LoVo (cell line): ENCODE data around the gene ZBTB7A.

ENCODE experiments used
- DNase-seq: peaks from one replicate; pipeline ENCODE4 v3.0.0-alpha.2; 2016; ENCODE audit warnings: low spot score

ZBTB7A gene

GRCh38 chr19:4094291-4094690 lies 27.6 kb upstream of the ZBTB7A start:
- no peak for DNase-seq

- DNase-seq = no peak
These were observed 27.0 kb upstream of the ZBTB7A start for GRCh38 chr19:4093643-4094175.

GRCh38 chr19:4090356-4091220 lies 23.9 kb upstream of the ZBTB7A start:
- DNase-seq = no peak

- DNase-seq = no peak
These were observed 23.2 kb upstream of the ZBTB7A start for GRCh38 chr19:4089946-4090345.

GRCh38 chr19:4089400-4089908 lies 22.8 kb upstream of the ZBTB7A start:
- no peak for DNase-seq

GRCh38 chr19:4088975-4089374 lies 22.3 kb upstream of the ZBTB7A start:
- DNase-seq = no peak

- DNase-seq = no peak
These were observed 21.3 kb upstream of the ZBTB7A start for GRCh38 chr19:4087787-4088679.

- no peak for DNase-seq
These were observed 19.7 kb upstream of the ZBTB7A start for GRCh38 chr19:4086411-4086867.

- DNase-seq = no peak
These were observed 17.8 kb upstream of the ZBTB7A start for GRCh38 chr19:4084547-4084877.

GRCh38 chr19:4083677-4084546 lies 17.2 kb upstream of the ZBTB7A start:
- DNase-seq = no peak

- no peak for DNase-seq
These were observed 15.5 kb upstream of the ZBTB7A start for GRCh38 chr19:4082172-4082571.

GRCh38 chr19:4081441-4082129 lies 14.9 kb upstream of the ZBTB7A start:
- no peak for DNase-seq

- DNase-seq = no peak
These were observed 13.8 kb upstream of the ZBTB7A start for GRCh38 chr19:4080473-4080872.

GRCh38 chr19:4077800-4078684 lies 11.3 kb upstream of the ZBTB7A start:
- no peak for DNase-seq

GRCh38 chr19:4077007-4077374 lies 10.3 kb upstream of the ZBTB7A start:
- DNase-seq = no peak

GRCh38 chr19:4075373-4075772 lies 8.7 kb upstream of the ZBTB7A start:
- no peak for DNase-seq

- DNase-seq = no peak
These were observed 4.9 kb upstream of the ZBTB7A start for GRCh38 chr19:4071610-4072009.

- DNase-seq = no peak
These were observed 2.7 kb upstream of the ZBTB7A start for GRCh38 chr19:4069331-4069959.
